ENCODE results near the gene SYDE1. TPM values are rescaled to one million over a fixed set of nuclear protein-coding genes. Genes with fewer than 3 reads are reported as not detected.

Gene SYDE1
- total RNA-seq, 4 donors from 2014 or later = 42.8 to 106 (median 77.1) TPM

DNA sequence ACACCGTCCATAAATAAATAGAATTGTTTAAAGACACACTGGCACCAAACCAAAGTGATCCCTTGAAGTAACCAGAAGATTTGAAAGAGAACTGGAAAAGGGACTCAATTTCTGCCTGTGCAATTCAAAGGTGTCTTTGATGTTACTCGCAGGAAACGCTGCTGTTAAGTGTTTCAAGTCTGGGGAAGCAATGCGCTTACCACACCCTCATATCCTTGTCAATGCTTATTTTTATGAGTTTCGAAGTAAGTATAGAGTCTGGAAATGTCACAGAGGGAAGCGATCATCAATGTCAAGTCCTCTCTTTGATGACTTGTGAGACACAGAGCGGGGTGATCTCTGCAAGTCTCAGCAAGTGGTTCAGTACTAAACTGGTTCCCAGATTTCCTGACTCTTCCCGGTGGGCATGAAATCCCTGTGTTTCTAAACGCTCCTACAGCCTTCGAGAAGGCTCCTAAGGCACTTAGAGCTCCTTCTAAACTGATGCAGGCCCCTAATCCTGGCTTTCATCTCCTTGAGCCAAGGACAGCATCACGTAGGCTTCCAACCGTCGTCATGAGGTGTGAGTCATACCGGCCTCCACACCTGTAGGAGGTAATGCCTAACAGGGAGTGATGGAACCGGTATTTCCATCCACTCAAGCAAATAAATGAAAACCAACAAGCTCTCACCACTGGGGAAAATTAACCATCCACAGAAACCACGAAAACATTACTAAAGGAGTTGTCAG, 22.8 kb downstream of the SYDE1 start:
- 77% methylated on average over 13 of the region's 16 CpGs for WGBS
- no peak for DNase-seq (ENCODE audit: extremely low spot score)
- TF ChIP-seq CTCF (IDR thresholded peaks at IDR 0.05) (no peak), EP300 (IDR thresholded peaks at IDR 0.05) (no peak)
- H3K27me3 ChIP-seq = no peaks in the 10 kb centered on the region
- no peaks in the 10 kb centered on the region for H3K9me3 ChIP-seq
- intact Hi-C loops (cut with DNase I) = no loop called here
- H3K4me3 ChIP-seq = no peak overlapping the region
- no peaks in the 10 kb centered on the region for H3K36me3 ChIP-seq
- no peak overlapping the region for H3K27ac ChIP-seq (replicated peaks in 1 of 4)
- H3K4me1 ChIP-seq = peaks cover 3 to 8% (median 8%) of the 10 kb centered on the region in 4 donors

GRCh38 chr19:15136234-15136954, 29.2 kb downstream of the SYDE1 start:
- Histone ChIP-seq H3K4me3 (no peak overlapping the region), H3K4me1 (no peaks in the 10 kb centered on the region), H3K36me3 (no peaks in the 10 kb centered on the region), H3K27me3 (no peaks in the 10 kb centered on the region), H3K27ac (replicated peaks in 1 of 4) (no peak overlapping the region), H3K9me3 (peaks cover 0 to 12% (median 2%) of the 10 kb centered on the region in 4 donors)
- DNase-seq (ENCODE audit: extremely low spot score) = no peak
- 70% methylated on average over 2 of the region's 2 CpGs for WGBS
- intact Hi-C loops (cut with DNase I) = no loop called here
- TF ChIP-seq POLR2A (IDR thresholded peaks at IDR 0.05; ENCODE audit: low read depth) (no peak), CTCF (IDR thresholded peaks at IDR 0.05) (no peak), POLR2AphosphoS5 (IDR thresholded peaks at IDR 0.05) (no peak), EP300 (IDR thresholded peaks at IDR 0.05) (no peak)

DNA sequence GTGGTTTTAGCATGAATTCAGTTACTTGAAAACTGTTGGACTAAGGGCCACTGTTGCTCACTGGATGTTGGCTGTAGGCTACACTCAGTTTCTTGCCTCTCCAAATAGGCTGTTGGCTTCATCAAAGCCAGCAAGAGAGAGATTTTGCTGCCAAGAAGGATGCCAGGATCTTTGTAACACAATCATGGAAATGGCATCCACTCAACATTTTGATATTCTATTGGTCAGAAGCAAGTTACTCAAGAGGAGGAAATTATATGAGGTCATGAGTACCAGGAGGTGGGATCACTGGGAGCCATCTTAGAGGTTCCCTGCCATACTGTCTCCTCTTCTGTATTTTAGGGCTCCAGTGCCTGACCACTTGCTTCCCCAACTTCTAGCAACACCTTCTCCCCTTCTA, 30.6 kb downstream of the SYDE1 start:
- TF ChIP-seq POLR2AphosphoS5 (IDR thresholded peaks at IDR 0.05) = no peak
- TF ChIP-seq EP300 (IDR thresholded peaks at IDR 0.05) = no peak
- no peak for TF ChIP-seq CTCF (IDR thresholded peaks at IDR 0.05)
- no peak for TF ChIP-seq POLR2A (IDR thresholded peaks at IDR 0.05; ENCODE audit: low read depth)
- Histone ChIP-seq H3K27me3 (no peaks in the 10 kb centered on the region), H3K4me3 (no peak overlapping the region), H3K36me3 (no peaks in the 10 kb centered on the region), H3K27ac (replicated peaks in 1 of 4) (no peak overlapping the region), H3K9me3 (peaks cover 0 to 12% (median 2%) of the 10 kb centered on the region in 4 donors), H3K4me1 (no peaks in the 10 kb centered on the region)
- DNase-seq (ENCODE audit: extremely low spot score) = no peak
- intact Hi-C loops (cut with DNase I) = no loop called here

DNA sequence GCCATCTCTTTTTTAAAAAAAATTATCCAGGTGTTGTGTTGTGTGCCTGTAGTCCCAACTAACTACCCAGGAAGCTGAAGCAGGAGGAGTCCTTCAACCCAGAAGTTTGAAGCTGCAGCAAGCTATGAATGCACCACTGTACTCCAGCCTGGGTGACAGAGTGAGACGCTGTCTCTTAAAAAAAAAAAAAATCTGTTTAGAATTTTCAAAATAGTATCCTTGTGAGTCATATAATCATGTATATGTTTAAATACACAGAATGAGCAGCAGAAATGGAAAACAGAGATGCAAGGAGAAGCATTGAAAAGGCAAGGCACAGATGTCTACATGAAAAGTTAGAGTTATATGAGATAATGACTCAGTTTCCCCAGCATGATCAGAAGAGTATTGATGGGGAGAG, 31.2 kb downstream of the SYDE1 start:
- intact Hi-C loops (cut with DNase I) = no loop called here
- no peak overlapping the region for H3K4me3 ChIP-seq
- peaks cover 0 to 12% (median 2%) of the 10 kb centered on the region in 4 donors for H3K9me3 ChIP-seq
- no peaks in the 10 kb centered on the region for H3K36me3 ChIP-seq
- no peaks in the 10 kb centered on the region for H3K4me1 ChIP-seq
- WGBS = 17% methylated on average over 1 of the region's 1 CpG
- TF ChIP-seq EP300 (IDR thresholded peaks at IDR 0.05) = no peak
- no peak for TF ChIP-seq POLR2AphosphoS5 (IDR thresholded peaks at IDR 0.05)
- TF ChIP-seq CTCF (IDR thresholded peaks at IDR 0.05) = no peak
- no peak for TF ChIP-seq POLR2A (IDR thresholded peaks at IDR 0.05; ENCODE audit: low read depth)
- DNase-seq (ENCODE audit: extremely low spot score) = no peak
- no peak overlapping the region for H3K27ac ChIP-seq (replicated peaks in 1 of 4)
- no peaks in the 10 kb centered on the region for H3K27me3 ChIP-seq

Measured in esophagus muscularis mucosa (tissue), 4 donors.